Fibroblast of the aortic adventitia (primary cell): Measurements from ENCODE around the gene NUP214. TPM values are rescaled to one million over a fixed set of nuclear protein-coding genes. Genes with fewer than 3 reads are reported as not detected.

ENCODE experiments used
- DNase-seq: peaks from one replicate; pipeline ENCODE4 v3.0.0-alpha.2; 2010; ENCODE audit warnings: low read depth
- H3K4me3 ChIP-seq: 2 replicates; pipeline ENCODE4 v1.5.1; 2011; ENCODE audit warnings: low read depth, mild to moderate bottlenecking, control low read depth, low read length, moderate library complexity
- CTCF ChIP-seq: IDR thresholded peaks from 2 replicates; pipeline ENCODE4 v1.5.1; 2011; ENCODE audit warnings: mild to moderate bottlenecking, low read length, control low read depth, inconsistent platforms; ENCODE audit not compliant: insufficient read depth
- total RNA-seq: library from RNA; depleted of rRNA; stranded (reverse); fragments of >200 nt; gene quantifications from 2 replicates; pipeline ENCODE4 v1.2.3, GENCODE V29; 2012; ENCODE audit warnings: low replicate concordance

NUP214 gene
- total RNA-seq, 1 donor = 20.2 TPM

DNA sequence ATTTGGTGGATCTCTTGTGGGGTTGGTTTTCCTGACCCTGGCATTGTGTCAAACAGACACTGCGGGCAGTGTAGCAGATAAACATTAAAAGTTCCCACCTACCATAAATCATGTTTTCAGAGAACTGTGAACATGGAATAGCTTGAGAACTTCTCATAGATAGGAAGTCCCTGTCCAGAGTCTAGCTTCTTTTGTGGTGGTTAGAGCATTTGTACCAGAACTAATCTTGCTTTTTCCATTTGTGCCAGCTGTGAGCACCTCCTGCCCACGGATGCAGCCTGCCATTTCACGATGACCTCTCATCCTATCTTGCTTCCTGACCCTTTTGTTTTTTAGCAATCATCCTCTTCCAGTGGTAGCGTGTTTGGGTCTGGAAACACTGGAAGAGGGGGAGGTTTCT is 89.5 kb downstream of the NUP214 start:
- no peak for DNase-seq
- H3K4me3 ChIP-seq = no peak overlapping the region
- no peak for TF ChIP-seq CTCF

GRCh38 chr9:131216806-131217205 is 91.4 kb downstream of the NUP214 start:
- no peak for DNase-seq
- no peak overlapping the region for H3K4me3 ChIP-seq
- TF ChIP-seq CTCF = no peak

DNA sequence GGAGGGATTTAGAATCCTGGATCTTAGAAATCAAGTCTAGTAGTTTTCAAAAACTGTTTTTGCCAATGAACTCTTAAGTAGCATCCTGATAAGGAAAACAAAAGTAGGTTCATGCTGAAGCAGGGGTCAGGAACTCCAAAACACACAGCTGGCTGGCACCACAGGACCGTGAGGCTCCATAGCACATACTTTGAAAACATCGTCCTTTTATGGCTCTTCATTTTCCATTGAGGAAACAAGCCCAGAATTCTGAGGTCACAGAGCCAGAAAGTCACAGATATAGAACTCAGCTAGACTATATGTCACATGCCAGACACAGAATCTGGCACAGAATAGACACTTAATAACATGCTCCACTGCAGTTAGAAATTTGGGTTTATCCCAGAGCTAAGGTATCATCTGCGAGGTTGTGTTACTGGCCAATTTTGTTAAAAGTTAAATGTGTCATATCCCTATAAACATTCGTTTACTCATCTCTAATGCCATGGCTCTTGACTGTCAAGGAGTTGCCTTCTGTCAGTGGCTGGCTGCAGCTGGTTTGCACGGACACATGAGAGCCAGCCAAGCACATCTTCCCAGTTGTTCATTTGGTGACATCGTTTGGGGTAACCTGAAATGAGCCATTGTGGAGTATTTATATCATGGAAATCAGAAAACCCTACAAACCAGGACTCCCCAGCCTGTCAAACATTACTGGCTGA is 92.1 kb downstream of the NUP214 start:
- H3K4me3 ChIP-seq = no peak overlapping the region
- TF ChIP-seq CTCF = no peak
- DNase-seq = no peak

DNA sequence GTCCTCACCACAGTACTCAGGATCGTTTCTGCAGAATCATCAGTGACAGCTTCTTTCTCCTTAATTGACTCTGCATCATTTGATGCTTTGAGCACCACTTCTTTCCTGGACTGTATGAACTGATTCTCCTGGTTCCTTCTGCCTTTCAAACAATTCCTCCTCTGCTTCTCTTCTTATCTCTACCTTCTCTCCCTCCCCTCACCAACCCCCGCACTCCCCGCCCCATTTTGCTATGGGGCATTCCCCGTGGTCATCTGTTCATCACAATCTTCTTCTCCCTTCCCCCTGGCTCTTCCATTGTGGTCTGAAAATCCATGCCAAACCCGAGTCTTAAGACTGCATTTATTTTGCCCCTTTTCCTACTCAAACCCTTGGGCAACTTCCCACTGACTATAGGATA is 93.0 kb downstream of the NUP214 start:
- TF ChIP-seq CTCF = no peak
- DNase-seq = no peak
- H3K4me3 ChIP-seq = no peak overlapping the region

- H3K4me3 ChIP-seq = no peak overlapping the region
- no peak for DNase-seq
- TF ChIP-seq CTCF = no peak
These were observed 95.1 kb downstream of the NUP214 start for GRCh38 chr9:131220485-131220884.

DNA sequence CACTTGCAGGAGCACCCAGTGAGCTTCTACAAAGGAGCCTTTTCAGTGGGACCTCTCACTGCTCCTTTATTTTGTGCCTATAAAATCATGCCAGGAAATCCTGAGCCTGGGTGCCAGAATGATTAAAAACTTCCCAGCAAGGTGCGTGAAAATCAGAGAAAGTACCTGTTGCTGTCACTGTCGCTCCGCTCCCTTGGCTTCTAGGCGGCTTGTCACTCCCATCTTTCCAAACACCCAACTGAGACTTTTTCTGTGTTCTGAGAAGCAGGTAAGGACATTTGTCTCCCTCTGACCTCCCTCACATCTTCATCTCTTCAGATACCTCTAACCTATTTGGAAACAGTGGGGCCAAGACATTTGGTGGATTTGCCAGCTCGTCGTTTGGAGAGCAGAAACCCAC is 97.1 kb downstream of the NUP214 start:
- TF ChIP-seq CTCF = no peak
- no peak for DNase-seq
- H3K4me3 ChIP-seq = no peak overlapping the region

- DNase-seq = no peak
These were observed 100.8 kb downstream of the NUP214 start for GRCh38 chr9:131226226-131226625.

More at GRCh38 chr9:131226226-131226625, 100.8 kb downstream of the NUP214 start:
- H3K4me3 ChIP-seq = no peak overlapping the region
- no peak for TF ChIP-seq CTCF
